Tibial nerve (tissue), 4 donors: ENCODE measurements around the gene BRIP1. TPM values are rescaled to one million over a fixed set of nuclear protein-coding genes. Genes with fewer than 3 reads are reported as not detected.

Experiments
- DNase-seq, 2 donors: peaks; one replicate each; pipeline ENCODE4 v3.0.0-alpha.2; 2019; ENCODE audit warnings: low spot score in 2 of 2
- H3K27ac ChIP-seq, 4 donors: fragments of 200-600 bp; sonication (generic) in 3 of 4; one replicate each; pipeline ENCODE4 v1.5.1; 2017 to 2019; ENCODE audit warnings: mild to moderate bottlenecking in 1 of 4
- H3K27me3 ChIP-seq, 2 donors: fragments of 200-600 bp; sonication (generic) in 1 of 2; one replicate each; pipeline versions ENCODE4 v1.5.1 to v1.6.0; 2017 to 2019
- H3K36me3 ChIP-seq, 3 donors: fragments of 200-600 bp; sonication (generic); one replicate each; pipeline ENCODE4 v1.5.1; 2018 to 2019
- H3K4me1 ChIP-seq, 4 donors: fragments of 200-600 bp; sonication (generic) in 3 of 4; one replicate each; pipeline ENCODE4 v1.5.1; 2017 to 2019
- H3K4me3 ChIP-seq, 4 donors: fragments of 200-600 bp; sonication (generic) in 3 of 4; one replicate each; pipeline ENCODE4 v1.5.1; 2017 to 2019; ENCODE audit warnings: mild to moderate bottlenecking in 1 of 4, moderate library complexity in 1 of 4
- H3K9me3 ChIP-seq, 4 donors: fragments of 200-600 bp; sonication (generic) in 3 of 4; one replicate each; pipeline ENCODE4 v1.5.1; 2017 to 2019
- EP300 ChIP-seq, 2 donors: sonication (generic); formaldehyde crosslinking; IDR thresholded peaks; one replicate each; pipeline ENCODE4 v1.6.1; 2017; ENCODE audit warnings: antibody characterized with exemption in 2 of 2, mild to moderate bottlenecking in 1 of 2
- POLR2A ChIP-seq, 2 donors: fragments of 450-650 bp; IDR thresholded peaks; one replicate each; pipeline ENCODE4 v1.6.1; 2017; ENCODE audit warnings: antibody characterized with exemption in 2 of 2, mild to moderate bottlenecking in 2 of 2, moderate library complexity in 2 of 2
- WGBS, 2 donors: methylation state at CpG; one replicate each; pipeline ENCODE4 v1.1.5; 2018; 5-methylcytosine and 5-hydroxymethylcytosine counted together
- total RNA-seq, 4 donors: library from RNA; depleted of rRNA; stranded (reverse); fragments of >200 nt; gene quantifications; one replicate each; pipeline ENCODE4 v1.1.0, GENCODE V29; 2016
- TF ChIP-seq, protein P1 (sequence below), 5 experiments: fragments of 200-600 bp in 3 of 5; fragments of 450-650 bp in 2 of 5; sonication (generic) in 3 of 5; IDR thresholded peaks; one replicate each; pipeline ENCODE4 v1.5.1; 2016 to 2019; ENCODE audit warnings: antibody characterized with exemption in 5 of 5, mild to moderate bottlenecking in 3 of 5, moderate library complexity in 2 of 5

The BRIP1 gene
- total RNA-seq, 4 donors from 2014 or later, result 0.42 to 3.9 (median 0.89) TPM

- no peaks in the 10 kb centered on the region for H3K9me3 ChIP-seq
- H3K4me1 ChIP-seq, result no peaks in the 10 kb centered on the region
- no peak for DNase-seq
- no peak for TF ChIP-seq EP300 (IDR thresholded peaks at IDR 0.05)
- TF ChIP-seq, protein P1, sequence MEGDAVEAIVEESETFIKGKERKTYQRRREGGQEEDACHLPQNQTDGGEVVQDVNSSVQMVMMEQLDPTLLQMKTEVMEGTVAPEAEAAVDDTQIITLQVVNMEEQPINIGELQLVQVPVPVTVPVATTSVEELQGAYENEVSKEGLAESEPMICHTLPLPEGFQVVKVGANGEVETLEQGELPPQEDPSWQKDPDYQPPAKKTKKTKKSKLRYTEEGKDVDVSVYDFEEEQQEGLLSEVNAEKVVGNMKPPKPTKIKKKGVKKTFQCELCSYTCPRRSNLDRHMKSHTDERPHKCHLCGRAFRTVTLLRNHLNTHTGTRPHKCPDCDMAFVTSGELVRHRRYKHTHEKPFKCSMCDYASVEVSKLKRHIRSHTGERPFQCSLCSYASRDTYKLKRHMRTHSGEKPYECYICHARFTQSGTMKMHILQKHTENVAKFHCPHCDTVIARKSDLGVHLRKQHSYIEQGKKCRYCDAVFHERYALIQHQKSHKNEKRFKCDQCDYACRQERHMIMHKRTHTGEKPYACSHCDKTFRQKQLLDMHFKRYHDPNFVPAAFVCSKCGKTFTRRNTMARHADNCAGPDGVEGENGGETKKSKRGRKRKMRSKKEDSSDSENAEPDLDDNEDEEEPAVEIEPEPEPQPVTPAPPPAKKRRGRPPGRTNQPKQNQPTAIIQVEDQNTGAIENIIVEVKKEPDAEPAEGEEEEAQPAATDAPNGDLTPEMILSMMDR (IDR thresholded peaks at IDR 0.05), result no peak
- no peak for TF ChIP-seq POLR2A (IDR thresholded peaks at IDR 0.05)
- no peaks in the 10 kb centered on the region for H3K27me3 ChIP-seq
- H3K4me3 ChIP-seq, result no peak overlapping the region
- 97 to 98% methylated on average over 4 of the region's 4 CpGs for WGBS, 2 donors
- no peak overlapping the region for H3K27ac ChIP-seq
- no peaks in the 10 kb centered on the region for H3K36me3 ChIP-seq
Measured at GRCh38 chr17:61794242-61794641, 69.1 kb downstream of the BRIP1 start.

DNA sequence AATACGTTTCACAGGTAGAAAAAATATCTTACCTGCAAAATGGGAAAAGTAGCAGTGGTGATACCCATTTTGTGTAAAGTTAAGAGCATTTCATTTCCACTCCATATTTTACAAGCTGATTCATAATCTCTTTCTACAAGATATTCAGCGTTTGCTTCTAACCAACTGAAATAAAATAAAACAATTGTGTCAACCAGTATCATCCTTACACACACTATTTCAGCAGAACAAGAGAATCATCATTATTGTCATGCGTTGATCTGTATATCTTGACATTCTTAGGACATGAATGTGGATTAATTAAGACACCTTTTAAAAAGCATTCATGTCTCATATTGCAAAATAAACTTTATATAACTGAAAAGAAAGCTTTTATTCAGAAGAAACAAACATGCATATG is 69.8 kb downstream of the BRIP1 start:
- Histone ChIP-seq H3K4me3 (no peak overlapping the region), H3K4me1 (no peaks in the 10 kb centered on the region), H3K27ac (no peak overlapping the region), H3K36me3 (no peaks in the 10 kb centered on the region), H3K27me3 (no peaks in the 10 kb centered on the region), H3K9me3 (no peaks in the 10 kb centered on the region)
- no peak for DNase-seq
- WGBS, 2 donors, result 95 to 97% methylated on average over 3 of the region's 3 CpGs
- TF ChIP-seq EP300 (IDR thresholded peaks at IDR 0.05) (no peak), POLR2A (IDR thresholded peaks at IDR 0.05) (no peak)
- TF ChIP-seq, protein P1 (IDR thresholded peaks at IDR 0.05), result no peak

DNA sequence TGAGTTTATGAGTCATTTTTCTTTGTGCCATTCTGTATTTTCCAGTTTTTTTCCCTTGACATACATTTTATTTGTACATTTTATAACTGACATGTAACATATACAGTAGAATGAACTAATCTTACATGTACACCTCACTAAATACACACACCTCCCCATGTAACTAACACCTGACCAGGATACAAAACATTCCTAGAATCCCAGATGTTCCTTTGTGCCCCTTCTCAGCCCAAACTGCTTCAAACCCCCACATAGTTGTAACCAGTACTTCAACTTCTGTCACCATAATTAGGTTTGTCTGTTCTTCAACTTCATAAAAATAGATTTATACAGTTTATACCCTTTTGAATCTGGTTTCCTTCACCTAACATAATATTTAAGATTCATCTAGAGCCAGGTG is 73.5 kb downstream of the BRIP1 start:
- no peak overlapping the region for H3K4me3 ChIP-seq
- no peaks in the 10 kb centered on the region for H3K9me3 ChIP-seq
- TF ChIP-seq, protein P1 (IDR thresholded peaks at IDR 0.05), result no peak
- H3K4me1 ChIP-seq, result no peaks in the 10 kb centered on the region
- no peaks in the 10 kb centered on the region for H3K36me3 ChIP-seq
- no peak for DNase-seq
- no peak overlapping the region for H3K27ac ChIP-seq
- no peaks in the 10 kb centered on the region for H3K27me3 ChIP-seq

- Histone ChIP-seq H3K4me1 (no peaks in the 10 kb centered on the region), H3K9me3 (no peaks in the 10 kb centered on the region), H3K4me3 (no peak overlapping the region), H3K27ac (no peak overlapping the region), H3K36me3 (no peaks in the 10 kb centered on the region), H3K27me3 (no peaks in the 10 kb centered on the region)
- no peak for DNase-seq
- WGBS, 2 donors, result 89 to 91% methylated on average over 5 of the region's 5 CpGs
- TF ChIP-seq EP300 (IDR thresholded peaks at IDR 0.05) (no peak), POLR2A (IDR thresholded peaks at IDR 0.05) (no peak)
- TF ChIP-seq, protein P1 (IDR thresholded peaks at IDR 0.05), result no peak
Measured at GRCh38 chr17:61786088-61786487, 77.2 kb downstream of the BRIP1 start.

- no peak for DNase-seq
- Histone ChIP-seq H3K4me1 (no peaks in the 10 kb centered on the region), H3K27ac (no peak overlapping the region), H3K27me3 (no peaks in the 10 kb centered on the region), H3K36me3 (no peaks in the 10 kb centered on the region), H3K9me3 (no peaks in the 10 kb centered on the region), H3K4me3 (no peak overlapping the region)
- no peak for TF ChIP-seq EP300 (IDR thresholded peaks at IDR 0.05)
- WGBS, 2 donors, result 85 to 88% methylated on average over 4 of the region's 4 CpGs
Measured at GRCh38 chr17:61784510-61784909, 78.8 kb downstream of the BRIP1 start.

DNA sequence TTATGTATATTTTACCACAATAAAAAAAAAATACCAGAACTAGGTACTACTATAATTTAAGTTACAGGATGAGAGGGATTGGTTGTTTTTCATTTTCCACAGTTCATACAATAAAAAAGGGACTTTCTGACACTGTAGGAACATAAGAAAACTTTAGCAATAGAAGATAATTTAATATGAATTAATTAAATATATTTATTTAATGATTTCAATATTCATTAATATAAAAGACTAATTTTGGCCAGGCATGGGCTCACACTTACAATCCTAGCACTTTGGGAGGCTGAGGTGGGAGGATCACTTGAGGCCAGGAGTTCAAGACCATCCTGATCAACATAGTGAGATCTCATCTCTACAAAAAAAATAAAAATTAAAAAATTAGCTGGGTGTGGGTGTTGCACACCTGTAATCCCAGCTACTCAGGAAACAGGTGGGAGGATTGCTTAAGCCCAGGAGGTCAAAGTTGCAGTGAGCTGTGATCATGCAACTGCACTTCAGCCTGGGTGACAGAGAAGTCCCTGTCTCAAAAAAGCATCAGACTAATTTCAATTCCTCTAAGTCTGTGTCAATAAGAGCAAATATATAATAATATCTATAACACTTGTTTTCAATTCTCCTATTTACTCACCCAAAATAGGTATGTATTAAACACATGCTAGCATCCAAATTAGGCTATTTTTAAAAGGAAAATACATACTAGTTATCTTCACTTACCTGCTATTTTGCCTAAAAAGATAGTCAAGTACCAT is 79.6 kb downstream of the BRIP1 start:
- no peaks in the 10 kb centered on the region for H3K27me3 ChIP-seq
- H3K36me3 ChIP-seq, result no peaks in the 10 kb centered on the region
- no peak for DNase-seq
- no peaks in the 10 kb centered on the region for H3K9me3 ChIP-seq
- no peaks in the 10 kb centered on the region for H3K4me1 ChIP-seq
- H3K27ac ChIP-seq, result no peak overlapping the region
- TF ChIP-seq POLR2A (IDR thresholded peaks at IDR 0.05) (no peak), EP300 (IDR thresholded peaks at IDR 0.05) (no peak)
- TF ChIP-seq, protein P1 (IDR thresholded peaks at IDR 0.05), result no peak
- H3K4me3 ChIP-seq, result no peak overlapping the region
